ENCODE data around the gene RTBDN.

The RTBDN gene

DNA sequence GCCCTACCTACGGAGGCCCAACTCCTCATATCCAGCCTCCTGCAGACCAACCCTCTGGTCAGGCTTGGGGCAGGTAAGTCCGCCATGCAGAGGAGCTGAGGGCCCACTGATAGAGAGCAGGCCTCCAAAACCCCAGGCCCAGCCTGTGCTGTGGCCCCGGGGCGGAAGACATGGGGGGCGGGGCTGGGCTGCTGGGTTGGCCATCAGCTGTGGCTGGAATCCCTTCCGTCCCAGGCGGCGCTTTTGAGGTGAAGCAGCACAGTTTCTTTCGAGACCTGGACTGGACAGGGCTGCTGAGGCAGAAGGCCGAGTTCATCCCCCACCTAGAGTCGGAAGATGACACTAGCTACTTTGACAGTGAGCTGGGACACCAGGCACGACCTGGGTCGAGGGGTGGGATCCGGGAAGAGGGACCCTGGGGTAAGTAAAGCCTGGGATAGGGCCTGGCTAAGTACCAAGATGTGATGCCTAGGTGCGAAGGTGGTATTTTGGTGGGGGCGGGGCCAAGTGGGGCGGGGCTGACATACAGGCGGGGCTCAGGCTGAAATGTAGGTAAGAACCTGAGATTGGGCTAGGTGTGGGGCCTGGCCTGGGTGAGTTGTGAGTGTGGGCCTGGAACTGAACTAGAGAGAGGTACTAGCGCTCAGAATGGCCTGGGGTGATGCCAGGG is 31.5 kb upstream of the RTBDN start:
- H3K27ac ChIP-seq = no peak overlapping the region
- no peak for TF ChIP-seq CTCF (conservative IDR thresholded peaks at IDR 0.05)

GRCh38 chr19:12864721-12865715 is 30.6 kb upstream of the RTBDN start:
- no peak for TF ChIP-seq CTCF (conservative IDR thresholded peaks at IDR 0.05)
- no peak overlapping the region for H3K27ac ChIP-seq

DNA sequence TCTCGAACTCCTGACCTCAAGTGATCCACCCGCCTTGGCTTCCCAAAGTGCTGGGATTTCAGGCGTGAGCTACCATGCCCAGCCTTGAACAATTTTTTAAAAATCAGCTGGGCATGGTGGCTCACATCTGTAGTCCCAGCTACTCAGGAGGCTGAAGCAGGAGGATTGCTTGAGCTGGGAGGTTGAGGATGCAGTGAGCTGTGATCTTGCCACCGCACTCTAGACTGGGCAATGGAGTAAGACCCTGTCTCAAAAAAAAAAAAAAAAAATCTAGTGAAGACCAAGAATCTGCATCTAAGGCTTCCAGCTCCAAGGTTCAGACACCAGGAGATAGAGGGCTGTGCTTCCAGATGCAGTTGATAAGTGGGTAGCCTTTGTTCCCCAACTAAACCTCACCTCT is 29.8 kb upstream of the RTBDN start:
- no peak overlapping the region for H3K27ac ChIP-seq
- TF ChIP-seq CTCF (conservative IDR thresholded peaks at IDR 0.05) = no peak

DNA sequence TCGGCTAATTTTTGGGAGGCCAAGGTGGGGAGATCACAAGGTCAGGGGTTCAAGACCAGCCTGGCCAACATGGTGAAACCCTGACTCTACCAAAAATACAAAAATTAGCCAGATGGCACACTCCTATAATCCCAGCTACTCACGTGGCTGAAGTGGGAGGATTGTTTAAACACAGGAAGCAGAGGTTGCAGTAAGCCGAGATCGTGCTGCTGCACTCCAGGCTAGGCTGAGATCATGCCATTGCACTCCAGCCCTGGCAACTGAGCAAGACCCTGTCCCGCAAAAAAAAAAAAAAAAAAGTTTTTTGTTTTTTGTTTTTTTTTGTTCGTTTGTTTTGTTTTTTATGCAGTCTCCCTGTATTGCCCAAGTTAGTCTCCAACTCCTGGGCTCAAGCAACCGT is 25.2 kb upstream of the RTBDN start:
- TF ChIP-seq CTCF (conservative IDR thresholded peaks at IDR 0.05) = no peak
- H3K27ac ChIP-seq = no peak overlapping the region

DNA sequence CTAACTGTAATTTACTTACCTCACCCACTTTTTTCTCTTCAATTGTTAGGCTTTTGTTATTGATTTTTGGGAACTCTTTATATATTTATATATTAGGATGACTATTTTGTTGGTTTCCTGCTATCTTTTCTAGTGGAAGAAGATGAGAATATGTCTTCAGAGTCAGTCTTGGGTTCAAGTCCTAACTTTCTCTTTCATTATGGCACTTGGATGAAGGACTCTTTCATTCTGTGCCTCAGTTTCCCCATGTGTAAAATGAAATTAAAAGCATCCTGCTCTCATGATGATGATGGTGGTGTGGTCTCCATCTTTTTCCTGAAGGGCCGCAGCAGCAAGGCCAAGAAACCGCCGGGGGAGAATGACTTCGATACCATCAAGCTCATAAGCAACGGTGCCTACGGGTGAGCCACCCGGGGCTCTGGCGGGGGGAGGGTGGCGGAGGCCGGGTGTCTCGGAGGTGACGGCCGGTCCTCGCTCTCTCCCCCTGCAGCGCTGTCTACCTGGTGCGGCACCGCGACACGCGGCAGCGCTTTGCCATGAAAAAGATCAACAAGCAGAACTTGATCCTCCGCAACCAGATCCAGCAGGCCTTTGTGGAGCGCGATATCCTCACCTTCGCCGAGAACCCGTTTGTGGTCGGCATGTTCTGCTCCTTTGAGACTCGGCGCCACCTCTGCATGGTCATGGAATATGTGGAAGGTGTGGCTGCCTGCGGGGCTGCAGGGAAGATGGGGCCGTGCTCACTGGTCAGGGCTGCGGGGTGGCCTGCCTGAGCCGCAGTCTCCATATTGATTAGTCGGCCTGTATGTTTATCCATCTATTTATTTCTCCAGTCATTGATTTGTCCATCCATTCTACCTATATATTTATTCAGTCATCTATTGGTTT is 23.9 kb upstream of the RTBDN start:
- no peak for TF ChIP-seq CTCF (conservative IDR thresholded peaks at IDR 0.05)
- H3K27ac ChIP-seq = no peak overlapping the region

GRCh38 chr19:12856653-12857052 is 22.3 kb upstream of the RTBDN start:
- no peak overlapping the region for H3K27ac ChIP-seq

More at GRCh38 chr19:12856653-12857052, 22.3 kb upstream of the RTBDN start:
- no peak for TF ChIP-seq CTCF (conservative IDR thresholded peaks at IDR 0.05)

Data from VCaP (cell line).